Subcutaneous abdominal adipose tissue (tissue), 5 donors: Measurements from ENCODE around the gene PTPN6.
A peak's percentile ranks its signal among the peaks of the same experiment; 100 is the strongest.

Source experiments
- H3K27ac ChIP-seq: one replicate; pipeline ENCODE4 v1.7.0; 2013; ENCODE audit warnings: low read depth, mild to moderate bottlenecking, inconsistent platforms, low read length, moderate library complexity
- H3K27me3 ChIP-seq, 5 donors: one replicate each; pipeline ENCODE4 v1.7.0; 2013; ENCODE audit warnings: low read length in 5 of 5, inconsistent platforms in 1 of 5; ENCODE audit not compliant: control insufficient read depth in 5 of 5, insufficient read depth in 4 of 5
- H3K36me3 ChIP-seq, 5 donors: one replicate each; pipeline ENCODE4 v1.7.0; 2013; ENCODE audit warnings: low read length in 5 of 5; ENCODE audit not compliant: control insufficient read depth in 5 of 5, insufficient read depth in 5 of 5
- H3K4me1 ChIP-seq, 5 donors: one replicate each; pipeline ENCODE4 v1.7.0; 2013; ENCODE audit warnings: low read length in 5 of 5, mild to moderate bottlenecking in 3 of 5, moderate library complexity in 1 of 5; ENCODE audit not compliant: control insufficient read depth in 5 of 5, insufficient read depth in 5 of 5
- H3K4me3 ChIP-seq, 5 donors: one replicate each; pipeline ENCODE4 v1.7.0; 2013; ENCODE audit warnings: low read length in 5 of 5, low read depth in 1 of 5
- H3K9ac ChIP-seq, 5 donors: one replicate each; pipeline ENCODE4 v1.7.0; 2013; ENCODE audit warnings: low read length in 5 of 5, mild to moderate bottlenecking in 4 of 5, moderate library complexity in 3 of 5
- H3K9me3 ChIP-seq, 5 donors: one replicate each; pipeline ENCODE4 v1.7.0; 2013; ENCODE audit warnings: low read length in 5 of 5; ENCODE audit not compliant: control insufficient read depth in 5 of 5
- donor health status: healthy.
- donor health status: healthy.
- donor health status: healthy.
- donor health status: healthy.
- donor health status: healthy.

PTPN6 gene

GRCh38 chr12:6932766-6933165 lies 18.4 kb upstream of the PTPN6 start:
- no peaks in the 10 kb centered on the region for H3K9me3 ChIP-seq
- no peak overlapping the region for H3K4me3 ChIP-seq
- H3K4me1 ChIP-seq = peaks cover 13 to 79% (median 64%) of the 10 kb centered on the region in 5 donors
- peak overlapping the region in 2 of 5 donors; percentile 25 to 62 for H3K9ac ChIP-seq
- H3K36me3 ChIP-seq = peaks cover 0 to 37% (median 29%) of the 10 kb centered on the region in 5 donors
- no peaks in the 10 kb centered on the region for H3K27me3 ChIP-seq
- H3K27ac ChIP-seq = peak overlapping the region; percentile 88

- Histone ChIP-seq H3K27ac (peak overlapping the region; percentile 88), H3K9me3 (no peaks in the 10 kb centered on the region), H3K4me1 (peaks cover 18 to 86% (median 69%) of the 10 kb centered on the region in 5 donors), H3K27me3 (no peaks in the 10 kb centered on the region), H3K4me3 (no peak overlapping the region), H3K9ac (peak overlapping the region in 2 of 5 donors; percentile 1 to 63), H3K36me3 (peaks cover 0 to 40% (median 29%) of the 10 kb centered on the region in 5 donors)
Measured at GRCh38 chr12:6934110-6934509, 17.0 kb upstream of the PTPN6 start.

GRCh38 chr12:6935371-6936193 lies 15.6 kb upstream of the PTPN6 start:
- Histone ChIP-seq H3K4me3 (no peak overlapping the region), H3K27ac (peak overlapping the region; percentile 88), H3K36me3 (peaks cover 0 to 45% (median 34%) of the 10 kb centered on the region in 5 donors), H3K9me3 (no peaks in the 10 kb centered on the region), H3K27me3 (no peaks in the 10 kb centered on the region), H3K9ac (peak overlapping the region in 2 of 5 donors; percentile 23 to 63), H3K4me1 (peaks cover 14 to 75% (median 66%) of the 10 kb centered on the region in 5 donors)

GRCh38 chr12:6936194-6936635 lies 14.9 kb upstream of the PTPN6 start:
- Histone ChIP-seq H3K36me3 (peaks cover 0 to 52% (median 39%) of the 10 kb centered on the region in 5 donors), H3K9me3 (no peaks in the 10 kb centered on the region), H3K27ac (peak overlapping the region; percentile 88), H3K4me3 (no peak overlapping the region), H3K9ac (no peak overlapping the region), H3K27me3 (no peaks in the 10 kb centered on the region), H3K4me1 (peaks cover 14 to 72% (median 62%) of the 10 kb centered on the region in 5 donors)

GRCh38 chr12:6936636-6937480 lies 14.3 kb upstream of the PTPN6 start:
- Histone ChIP-seq H3K4me1 (peaks cover 14 to 75% (median 62%) of the 10 kb centered on the region in 5 donors), H3K9ac (peak overlapping the region in 4 of 5 donors; percentile 53 to 78 (median 71)), H3K9me3 (no peaks in the 10 kb centered on the region)

GRCh38 chr12:6937481-6938352 lies 13.4 kb upstream of the PTPN6 start:
- H3K4me1 ChIP-seq = peaks cover 14 to 68% (median 53%) of the 10 kb centered on the region in 5 donors
- H3K27me3 ChIP-seq = no peaks in the 10 kb centered on the region
- peak overlapping the region; percentile 88 for H3K27ac ChIP-seq

More at GRCh38 chr12:6936636-6937480, 14.3 kb upstream of the PTPN6 start:
- Histone ChIP-seq H3K4me3 (peak overlapping the region in 3 of 5 donors; percentile 65 to 76 (median 67)), H3K27ac (peak overlapping the region; percentile 88), H3K36me3 (peaks cover 0 to 58% (median 45%) of the 10 kb centered on the region in 5 donors), H3K27me3 (no peaks in the 10 kb centered on the region)

GRCh38 chr12:6938353-6939190 lies 12.6 kb upstream of the PTPN6 start:
- Histone ChIP-seq H3K9me3 (no peaks in the 10 kb centered on the region), H3K27ac (peak overlapping the region; percentile 88), H3K4me1 (peaks cover 11 to 70% (median 55%) of the 10 kb centered on the region in 5 donors), H3K36me3 (peaks cover 0 to 57% (median 44%) of the 10 kb centered on the region in 5 donors), H3K27me3 (no peaks in the 10 kb centered on the region), H3K4me3 (peak overlapping the region; percentile 53 to 76 (median 67)), H3K9ac (peak overlapping the region in 3 of 5 donors; percentile 35 to 70 (median 69))

More at GRCh38 chr12:6937481-6938352, 13.4 kb upstream of the PTPN6 start:
- Histone ChIP-seq H3K9ac (peak overlapping the region in 4 of 5 donors; percentile 69 to 78 (median 71)), H3K4me3 (peak overlapping the region; percentile 53 to 76 (median 67)), H3K36me3 (peaks cover 0 to 61% (median 45%) of the 10 kb centered on the region in 5 donors), H3K9me3 (no peaks in the 10 kb centered on the region)

- Histone ChIP-seq H3K9me3 (no peaks in the 10 kb centered on the region), H3K36me3 (peaks cover 0 to 51% (median 38%) of the 10 kb centered on the region in 5 donors), H3K4me3 (no peak overlapping the region), H3K4me1 (peaks cover 13 to 70% (median 55%) of the 10 kb centered on the region in 5 donors), H3K9ac (no peak overlapping the region), H3K27me3 (no peaks in the 10 kb centered on the region), H3K27ac (peak overlapping the region; percentile 30)
Measured at GRCh38 chr12:6939191-6939540, 12.0 kb upstream of the PTPN6 start.
